NB4 (cell line): Measurements from ENCODE around the gene LRRC70.

ENCODE experiments used
- CTCF ChIP-seq: IDR thresholded peaks from one replicate; pipeline ENCODE4 v1.5.1; 2012; ENCODE audit warnings: low read depth, low read length
- POLR2A ChIP-seq: IDR thresholded peaks from 2 replicates; pipeline ENCODE4 v1.6.1; 2011; ENCODE audit warnings: mild to moderate bottlenecking; ENCODE audit not compliant: insufficient read length; ENCODE audit errors: extremely low read depth

GRCh38 chr5:62616615-62617277 lies 38.1 kb downstream of the LRRC70 start:
- TF ChIP-seq CTCF (no peak), POLR2A (no peak)
